ENCODE results near the gene RBPJ.

The RBPJ gene

GRCh38 chr4:26476545-26476944 lies 155.7 kb downstream of the RBPJ start:
- no peak overlapping the region for H2AFZ ChIP-seq (ENCODE audit: low read depth, low read length)
- H3K4me3 ChIP-seq (ENCODE audit: insufficient read depth in 1 of 2, low read depth in 1 of 2, low read length in 2 of 2) = no peak overlapping the region
- 79% methylated on average over 5 of the region's 5 CpGs for WGBS
- no peaks in the 10 kb centered on the region for H3K27me3 ChIP-seq (ENCODE audit: control insufficient read depth in 1 of 2, insufficient read depth in 1 of 2, low read length in 2 of 2)
- H3K18ac ChIP-seq (ENCODE audit: low read depth in 1 of 2, low read length in 2 of 2) = no peak overlapping the region
- H3K36me3 ChIP-seq (ENCODE audit: control insufficient read depth in 1 of 2, insufficient read depth in 2 of 2, low read depth in 1 of 2, low read length in 2 of 2) = peaks cover 0 to under 1% of the 10 kb centered on the region in 2 experiments
- no peak overlapping the region for H2BK5ac ChIP-seq (ENCODE audit: low read depth, low read length, poor library complexity, severe bottlenecking)
- no peak overlapping the region for H3K23ac ChIP-seq (ENCODE audit: low read length in 2 of 2)
- no peak overlapping the region for H3K27ac ChIP-seq (ENCODE audit: low read length, poor library complexity, severe bottlenecking)
- H3K14ac ChIP-seq (ENCODE audit: low read length in 2 of 2) = no peak overlapping the region
- H3K4me2 ChIP-seq (ENCODE audit: low read length, poor library complexity, severe bottlenecking) = no peak overlapping the region
- H3K4ac ChIP-seq (ENCODE audit: low read depth in 1 of 2, low read length in 2 of 2) = no peak overlapping the region
- no peak overlapping the region for H4K91ac ChIP-seq (ENCODE audit: low read length)
- no peaks in the 10 kb centered on the region for H3K79me1 ChIP-seq (replicated peaks; ENCODE audit: low read length, poor library complexity, severe bottlenecking)
- H2BK12ac ChIP-seq (ENCODE audit: low read length in 2 of 2) = no peak overlapping the region
- H3K4me1 ChIP-seq (ENCODE audit: control insufficient read depth, insufficient read depth, low read depth, low read length) = no peaks in the 10 kb centered on the region
- no peak overlapping the region for H3K9ac ChIP-seq (ENCODE audit: low read length)
- H2BK15ac ChIP-seq (ENCODE audit: low read depth, poor library complexity, severe bottlenecking) = no peak overlapping the region
- H3K9me3 ChIP-seq (ENCODE audit: control insufficient read depth, low read length) = no peaks in the 10 kb centered on the region
- no peak for DNase-seq
- no peak overlapping the region for H2AK5ac ChIP-seq (ENCODE audit: low read length, severe bottlenecking)
- no peak overlapping the region for H2BK120ac ChIP-seq (ENCODE audit: low read depth, low read length)
- H4K8ac ChIP-seq (ENCODE audit: low read length) = no peak overlapping the region

- Histone ChIP-seq H2BK5ac (ENCODE audit: low read depth, low read length, poor library complexity, severe bottlenecking) (no peak overlapping the region), H4K91ac (ENCODE audit: low read length) (no peak overlapping the region), H3K79me1 (replicated peaks; ENCODE audit: low read length, poor library complexity, severe bottlenecking) (no peaks in the 10 kb centered on the region), H3K9me3 (ENCODE audit: control insufficient read depth, low read length) (no peaks in the 10 kb centered on the region), H3K27ac (ENCODE audit: low read length, poor library complexity, severe bottlenecking) (no peak overlapping the region), H3K18ac (ENCODE audit: low read depth in 1 of 2, low read length in 2 of 2) (no peak overlapping the region), H3K9ac (ENCODE audit: low read length) (no peak overlapping the region), H3K4me3 (ENCODE audit: insufficient read depth in 1 of 2, low read depth in 1 of 2, low read length in 2 of 2) (no peak overlapping the region), H2AFZ (ENCODE audit: low read depth, low read length) (no peak overlapping the region), H3K4ac (ENCODE audit: low read depth in 1 of 2, low read length in 2 of 2) (no peak overlapping the region), H4K8ac (ENCODE audit: low read length) (no peak overlapping the region), H2AK5ac (ENCODE audit: low read length, severe bottlenecking) (no peak overlapping the region), H3K4me1 (ENCODE audit: control insufficient read depth, insufficient read depth, low read depth, low read length) (no peaks in the 10 kb centered on the region), H2BK120ac (ENCODE audit: low read depth, low read length) (no peak overlapping the region), H2BK15ac (ENCODE audit: low read depth, poor library complexity, severe bottlenecking) (no peak overlapping the region), H2BK12ac (ENCODE audit: low read length in 2 of 2) (no peak overlapping the region), H3K23ac (ENCODE audit: low read length in 2 of 2) (no peak overlapping the region), H3K14ac (ENCODE audit: low read length in 2 of 2) (no peak overlapping the region), H3K27me3 (ENCODE audit: control insufficient read depth in 1 of 2, insufficient read depth in 1 of 2, low read length in 2 of 2) (no peaks in the 10 kb centered on the region), H3K36me3 (ENCODE audit: control insufficient read depth in 1 of 2, insufficient read depth in 2 of 2, low read depth in 1 of 2, low read length in 2 of 2) (peaks cover 0 to 4% of the 10 kb centered on the region in 2 experiments), H3K4me2 (ENCODE audit: low read length, poor library complexity, severe bottlenecking) (no peak overlapping the region)
- WGBS = 94% methylated on average over 13 of the region's 13 CpGs
- DNase-seq = no peak
Measured at GRCh38 chr4:26478330-26478729, 157.5 kb downstream of the RBPJ start.

GRCh38 chr4:26482508-26483462 lies 162.0 kb downstream of the RBPJ start:
- Histone ChIP-seq H2BK15ac (ENCODE audit: low read depth, poor library complexity, severe bottlenecking) (no peak overlapping the region), H3K36me3 (ENCODE audit: control insufficient read depth in 1 of 2, insufficient read depth in 2 of 2, low read depth in 1 of 2, low read length in 2 of 2) (peaks cover 0 to 4% of the 10 kb centered on the region in 2 experiments), H3K4me3 (ENCODE audit: insufficient read depth in 1 of 2, low read depth in 1 of 2, low read length in 2 of 2) (no peak overlapping the region), H4K8ac (ENCODE audit: low read length) (no peak overlapping the region), H3K27ac (ENCODE audit: low read length, poor library complexity, severe bottlenecking) (no peak overlapping the region), H2BK120ac (ENCODE audit: low read depth, low read length) (no peak overlapping the region), H3K9me3 (ENCODE audit: control insufficient read depth, low read length) (no peaks in the 10 kb centered on the region), H3K4me2 (ENCODE audit: low read length, poor library complexity, severe bottlenecking) (no peak overlapping the region), H3K18ac (ENCODE audit: low read depth in 1 of 2, low read length in 2 of 2) (no peak overlapping the region), H2BK12ac (ENCODE audit: low read length in 2 of 2) (no peak overlapping the region), H3K4me1 (ENCODE audit: control insufficient read depth, insufficient read depth, low read depth, low read length) (no peaks in the 10 kb centered on the region), H3K27me3 (ENCODE audit: control insufficient read depth in 1 of 2, insufficient read depth in 1 of 2, low read length in 2 of 2) (no peaks in the 10 kb centered on the region), H2AFZ (ENCODE audit: low read depth, low read length) (no peak overlapping the region), H2AK5ac (ENCODE audit: low read length, severe bottlenecking) (no peak overlapping the region), H3K79me1 (replicated peaks; ENCODE audit: low read length, poor library complexity, severe bottlenecking) (no peaks in the 10 kb centered on the region), H2BK5ac (ENCODE audit: low read depth, low read length, poor library complexity, severe bottlenecking) (no peak overlapping the region), H3K9ac (ENCODE audit: low read length) (peak overlapping the region; percentile 7), H3K4ac (ENCODE audit: low read depth in 1 of 2, low read length in 2 of 2) (no peak overlapping the region), H3K14ac (ENCODE audit: low read length in 2 of 2) (no peak overlapping the region), H4K91ac (ENCODE audit: low read length) (no peak overlapping the region), H3K23ac (ENCODE audit: low read length in 2 of 2) (no peak overlapping the region)
- no peak for DNase-seq
- WGBS = 94% methylated on average over 3 of the region's 3 CpGs

GRCh38 chr4:26484032-26484515 lies 163.3 kb downstream of the RBPJ start:
- H3K23ac ChIP-seq (ENCODE audit: low read length in 2 of 2) = no peak overlapping the region
- H2BK120ac ChIP-seq (ENCODE audit: low read depth, low read length) = no peak overlapping the region
- H4K8ac ChIP-seq (ENCODE audit: low read length) = no peak overlapping the region
- no peak overlapping the region for H3K14ac ChIP-seq (ENCODE audit: low read length in 2 of 2)
- H2AFZ ChIP-seq (ENCODE audit: low read depth, low read length) = no peak overlapping the region
- H3K18ac ChIP-seq (ENCODE audit: low read depth in 1 of 2, low read length in 2 of 2) = no peak overlapping the region
- WGBS = 0% methylated on average over 1 of the region's 2 CpGs
- peaks cover 3 to 12% of the 10 kb centered on the region in 2 experiments for H3K27me3 ChIP-seq (ENCODE audit: control insufficient read depth in 1 of 2, insufficient read depth in 1 of 2, low read length in 2 of 2)
- H3K4me2 ChIP-seq (ENCODE audit: low read length, poor library complexity, severe bottlenecking) = no peak overlapping the region
- peaks cover 0 to 4% of the 10 kb centered on the region in 2 experiments for H3K36me3 ChIP-seq (ENCODE audit: control insufficient read depth in 1 of 2, insufficient read depth in 2 of 2, low read depth in 1 of 2, low read length in 2 of 2)
- no peak overlapping the region for H2BK5ac ChIP-seq (ENCODE audit: low read depth, low read length, poor library complexity, severe bottlenecking)
- H4K91ac ChIP-seq (ENCODE audit: low read length) = no peak overlapping the region
- H3K9me3 ChIP-seq (ENCODE audit: control insufficient read depth, low read length) = no peaks in the 10 kb centered on the region
- no peaks in the 10 kb centered on the region for H3K79me1 ChIP-seq (replicated peaks; ENCODE audit: low read length, poor library complexity, severe bottlenecking)
- no peak overlapping the region for H2BK15ac ChIP-seq (ENCODE audit: low read depth, poor library complexity, severe bottlenecking)
- peak overlapping the region; percentile 7 for H3K9ac ChIP-seq (ENCODE audit: low read length)
- H2AK5ac ChIP-seq (ENCODE audit: low read length, severe bottlenecking) = no peak overlapping the region
- no peak overlapping the region for H3K4me3 ChIP-seq (ENCODE audit: insufficient read depth in 1 of 2, low read depth in 1 of 2, low read length in 2 of 2)
- no peak overlapping the region for H2BK12ac ChIP-seq (ENCODE audit: low read length in 2 of 2)
- no peak overlapping the region for H3K4ac ChIP-seq (ENCODE audit: low read depth in 1 of 2, low read length in 2 of 2)
- H3K27ac ChIP-seq (ENCODE audit: low read length, poor library complexity, severe bottlenecking) = no peak overlapping the region
- peak; percentile 60 for DNase-seq
- no peaks in the 10 kb centered on the region for H3K4me1 ChIP-seq (ENCODE audit: control insufficient read depth, insufficient read depth, low read depth, low read length)
